Stimulated activated CD4-positive, alpha-beta T cell treated with anti-CD3 and anti-CD28 coated beads, Interleukin-4, amount 100 ng/mL, for 24 hours (primary cell): Measurements from ENCODE around the gene STRAP.
"Not testable (repeated sequence)": the region's sequence is repeated elsewhere in the genome, so short reads cannot be mapped to it uniquely, and the experiment has no call there.

Experiments
- DNase-seq: peaks from one replicate; pipeline ENCODE4 v3.0.0-alpha.2; 2020

STRAP gene

GRCh38 chr12:15874556-15875145 is 7.5 kb upstream of the STRAP start:
- DNase-seq: not testable (repeated sequence)

DNA sequence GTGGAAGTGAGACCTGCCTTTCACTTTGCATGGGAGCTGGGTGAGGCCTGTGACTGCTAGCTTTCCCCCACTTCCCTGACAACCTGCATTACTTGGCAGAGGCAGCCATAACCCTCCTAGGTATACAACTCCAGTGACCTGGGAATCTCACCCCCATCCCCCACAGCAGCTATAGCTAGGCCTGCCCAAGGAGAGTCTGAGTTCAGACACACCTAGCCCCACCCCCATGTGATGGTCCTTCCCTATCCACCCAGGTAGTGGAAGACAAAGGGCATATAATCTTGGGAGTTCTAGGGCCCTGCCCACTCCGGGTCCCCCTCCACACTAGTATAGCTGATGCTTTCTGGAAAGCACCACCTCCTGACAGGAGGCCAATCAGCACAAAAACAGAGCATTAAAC is 6.3 kb upstream of the STRAP start:
- no peak for DNase-seq

DNA sequence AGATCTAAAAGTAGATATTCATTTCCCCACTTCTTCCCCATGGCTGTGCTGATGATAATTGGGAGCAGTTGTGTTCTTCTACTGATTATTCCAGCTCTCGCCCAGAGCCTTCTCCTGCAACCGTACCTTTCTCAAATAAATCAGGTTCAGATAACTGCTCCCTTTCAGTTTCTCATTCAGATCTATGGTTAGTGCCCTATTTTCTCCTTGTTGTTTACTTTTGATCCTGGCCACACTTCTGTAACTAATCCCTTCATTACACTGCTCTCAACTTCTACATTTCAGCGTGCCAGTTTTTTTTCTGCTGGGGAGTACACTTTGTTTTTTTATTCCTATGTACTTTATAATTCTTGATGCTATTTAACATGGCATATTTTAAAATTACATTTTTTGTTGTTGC is 2.8 kb upstream of the STRAP start:
- no peak for DNase-seq

DNA sequence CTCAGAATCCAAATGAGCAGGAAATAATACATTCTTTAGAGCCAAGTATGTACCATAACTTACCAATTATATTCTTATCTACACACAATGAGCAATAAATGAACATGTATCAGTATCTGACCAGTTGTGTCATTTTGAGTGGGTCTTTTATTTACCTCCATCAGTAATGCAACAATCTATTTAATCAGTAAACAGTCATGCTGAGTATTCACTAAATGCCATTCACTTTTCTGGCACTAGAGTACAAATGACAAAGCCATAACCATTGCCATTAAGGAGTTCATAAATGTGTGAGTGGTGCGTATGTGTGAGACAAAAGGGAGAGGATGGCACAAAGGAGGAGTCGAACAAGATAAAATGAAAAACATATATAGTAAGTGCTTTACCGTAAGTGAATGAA is 1.5 kb upstream of the STRAP start:
- no peak for DNase-seq

DNA sequence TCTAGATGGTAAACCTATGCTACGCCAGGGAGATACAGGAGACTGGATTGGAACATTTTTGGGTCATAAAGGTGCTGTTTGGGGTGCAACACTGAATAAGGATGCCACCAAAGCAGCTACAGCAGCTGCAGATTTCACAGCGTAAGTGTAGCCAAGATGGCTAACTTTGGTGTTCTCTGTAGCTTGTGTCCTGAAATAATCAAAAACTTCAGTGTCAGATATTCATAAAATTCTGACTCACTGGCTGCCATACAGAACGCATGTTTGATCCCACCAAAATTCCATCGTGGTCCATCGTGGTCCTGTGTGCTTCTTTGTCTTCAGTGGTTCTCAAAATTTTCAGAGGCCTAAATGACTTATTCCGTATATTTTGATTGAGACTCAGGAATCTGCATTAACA is 1.3 kb downstream of the STRAP start:
- no peak for DNase-seq

DNA sequence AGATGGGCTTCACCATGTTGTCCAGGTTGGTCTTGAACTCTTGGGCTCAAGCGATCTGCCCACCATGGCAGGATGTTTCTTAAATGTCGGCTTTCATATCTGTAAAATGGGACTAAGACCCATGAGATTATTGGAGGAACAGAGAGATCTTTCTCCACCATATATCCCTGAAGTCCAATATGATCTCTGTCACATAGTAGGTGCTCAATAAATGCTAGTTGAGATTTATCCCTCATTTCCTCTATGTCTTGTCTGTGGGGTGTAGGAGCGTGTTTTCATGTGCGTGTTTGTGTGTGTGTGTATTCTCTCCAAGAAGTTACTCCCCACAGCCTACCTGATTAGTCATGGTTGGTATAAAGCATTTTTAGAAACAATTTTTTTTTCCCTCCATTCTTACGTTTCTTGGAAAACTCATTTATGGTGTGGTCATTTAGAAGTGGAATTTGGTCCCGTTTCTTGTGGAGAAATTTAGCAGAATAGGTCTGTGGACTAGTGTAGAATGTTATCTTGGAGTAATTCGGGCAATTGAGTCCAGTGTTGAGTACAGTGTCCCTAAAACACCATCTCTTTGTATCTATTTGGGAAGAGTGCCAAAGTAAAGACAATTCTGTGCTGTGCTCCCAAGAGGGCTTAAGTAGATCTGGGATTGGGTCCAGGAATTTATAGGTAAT is 4.3 kb downstream of the STRAP start:
- no peak for DNase-seq

DNA sequence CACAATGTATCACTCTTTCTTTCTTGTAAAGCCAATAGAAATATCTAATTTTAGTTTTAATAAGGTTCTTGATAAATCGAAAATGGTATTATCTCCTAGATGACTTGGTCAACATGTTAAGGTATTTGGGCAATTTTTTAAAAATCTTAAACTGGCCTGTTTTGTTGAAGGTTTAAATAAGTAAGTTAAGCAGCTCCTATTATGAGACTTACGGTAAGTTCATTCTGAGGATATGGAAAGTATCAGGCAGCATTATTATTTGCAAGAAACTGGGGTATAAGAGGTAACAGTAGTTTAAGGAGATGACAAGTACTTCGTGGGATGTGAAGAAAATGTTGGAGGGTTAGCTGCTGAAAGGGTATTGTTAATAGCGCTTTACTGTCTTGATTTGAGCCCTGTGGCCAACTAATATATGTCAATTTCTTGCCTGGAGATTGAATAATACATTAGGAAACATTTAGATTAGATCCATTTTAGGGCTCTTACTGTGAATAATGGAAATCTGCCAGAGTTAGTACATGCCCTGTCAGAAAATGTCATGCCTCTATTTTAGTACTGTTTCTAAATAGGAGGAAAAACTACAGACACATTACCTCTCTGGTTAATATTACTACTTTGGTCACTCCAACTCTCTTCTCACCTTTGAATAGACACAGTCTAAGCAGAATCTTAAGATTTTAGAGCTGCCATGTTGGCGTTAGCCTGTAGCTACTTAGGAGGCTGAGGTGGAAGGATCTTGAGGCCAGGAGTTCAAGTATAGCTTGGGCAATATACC is 5.0 kb downstream of the STRAP start:
- no peak for DNase-seq

- no peak for DNase-seq
These were observed 10.6 kb downstream of the STRAP start for GRCh38 chr12:15892645-15893259.

- DNase-seq: no peak
These were observed 11.1 kb downstream of the STRAP start for GRCh38 chr12:15893260-15893659.

- DNase-seq: no peak
These were observed 14.7 kb downstream of the STRAP start for GRCh38 chr12:15896867-15897266.

GRCh38 chr12:15897433-15897832 is 15.2 kb downstream of the STRAP start:
- DNase-seq: no peak

DNA sequence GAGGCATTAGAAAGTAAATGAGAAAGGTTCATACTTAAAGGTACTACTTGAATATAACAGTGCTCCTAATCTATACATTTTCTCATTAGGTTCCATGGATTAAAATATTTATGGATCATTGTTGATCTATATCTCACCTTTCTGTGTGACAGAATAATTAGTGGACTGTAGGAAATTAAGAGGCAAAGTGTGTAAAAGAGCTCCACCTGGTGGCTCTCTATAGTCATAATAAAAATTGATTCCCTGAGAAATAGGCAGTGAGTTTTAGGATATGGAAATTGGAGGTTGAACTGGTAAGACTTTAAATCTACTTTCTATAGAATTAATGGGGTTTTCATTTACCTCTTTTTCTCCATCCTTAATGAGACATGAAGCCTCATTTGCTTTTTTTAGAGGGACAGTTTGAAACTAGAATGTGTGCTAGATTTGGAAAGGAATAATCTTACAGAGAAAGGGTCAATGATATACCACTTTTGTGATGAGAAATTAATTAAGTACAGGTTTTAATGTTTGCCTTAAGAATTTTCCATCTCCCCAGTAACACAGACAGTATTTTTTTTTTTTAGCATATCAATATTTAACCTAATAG is 17.2 kb downstream of the STRAP start:
- no peak for DNase-seq

DNA sequence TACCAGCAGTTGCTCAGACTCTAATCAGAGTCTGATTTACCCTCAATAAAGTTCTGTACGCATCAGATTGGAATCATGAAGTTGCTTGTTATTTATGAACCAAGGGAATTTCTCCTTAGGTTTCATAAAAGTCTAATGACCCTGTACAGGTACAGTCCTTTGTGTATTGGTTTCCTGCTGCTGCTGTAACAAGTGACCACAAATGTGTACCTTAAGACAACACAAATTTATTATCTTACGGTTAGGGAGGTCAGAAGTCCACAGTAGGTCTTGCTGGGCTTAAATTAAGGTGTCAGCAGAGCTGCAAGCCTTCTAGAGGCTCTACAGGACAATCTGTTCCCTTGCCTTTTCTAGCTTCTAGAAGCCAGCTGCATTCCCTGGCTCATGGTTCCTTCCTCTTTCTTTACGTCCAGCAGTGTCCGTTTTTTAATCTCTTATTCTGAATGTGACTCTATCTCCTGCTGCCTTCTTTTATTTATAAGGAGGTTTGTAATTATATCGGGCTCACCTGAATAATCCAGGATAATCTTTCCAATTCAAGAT is 22.3 kb downstream of the STRAP start:
- DNase-seq: no peak

DNA sequence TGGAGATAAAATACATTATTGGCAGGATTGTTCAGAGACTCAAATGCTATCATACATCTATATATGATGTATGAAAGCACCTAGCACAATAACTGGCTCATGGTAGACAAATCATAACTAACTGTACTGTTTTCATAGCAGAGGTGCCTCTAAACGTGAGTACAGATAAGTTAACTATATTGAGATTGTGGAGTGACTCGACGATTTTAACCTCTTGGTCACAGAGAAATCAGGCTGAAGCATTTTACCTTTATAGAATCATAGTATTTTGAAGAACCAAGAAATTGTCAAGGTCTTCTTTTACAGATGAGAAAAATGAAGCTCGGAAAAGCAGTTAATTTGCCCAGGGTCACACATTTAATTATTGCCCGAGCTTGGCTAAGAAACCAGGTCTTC is 28.3 kb downstream of the STRAP start:
- DNase-seq: no peak

GRCh38 chr12:15910864-15911721 is 28.9 kb downstream of the STRAP start, which contains the start of gene DERA:
Gene DERA (plus strand): TSS chr12:15911332. CDS start chr12:15911384, 52 bp downstream.
- peak; percentile 58 for DNase-seq

DNA sequence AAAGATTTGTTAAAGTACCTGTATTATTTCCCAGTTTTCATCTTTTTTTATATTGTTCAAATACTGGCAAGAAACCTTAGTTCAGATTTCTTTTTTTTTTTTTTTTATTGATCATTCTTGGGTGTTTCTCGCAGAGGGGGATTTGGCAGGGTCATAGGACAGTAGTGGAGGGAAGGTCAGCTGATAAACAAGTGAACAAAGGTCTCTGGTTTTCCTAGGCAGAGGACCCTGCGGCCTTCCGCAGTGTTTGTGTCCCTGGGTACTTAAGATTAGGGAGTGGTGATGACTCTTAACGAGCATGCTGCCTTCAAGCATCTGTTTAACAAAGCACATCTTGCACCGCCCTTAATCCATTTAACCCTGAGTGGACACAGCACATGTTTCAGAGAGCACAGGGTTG is 29.7 kb downstream of the STRAP start:
- DNase-seq: not testable (repeated sequence)

- not testable (repeated sequence) for DNase-seq
These were observed 31.9 kb downstream of the STRAP start for GRCh38 chr12:15914131-15914530.

- no peak for DNase-seq
These were observed 35.9 kb downstream of the STRAP start for GRCh38 chr12:15918066-15918465.

- DNase-seq: no peak
These were observed 37.2 kb downstream of the STRAP start for GRCh38 chr12:15919418-15919817.

GRCh38 chr12:15924956-15925355 is 42.8 kb downstream of the STRAP start:
- no peak for DNase-seq

- DNase-seq: no peak
These were observed 46.2 kb downstream of the STRAP start for GRCh38 chr12:15928346-15928745.
